Fibroblast of mammary gland (primary cell): Measurements from ENCODE around the gene EFNA1.

Source experiments
- DNase-seq: peaks from one replicate; pipeline ENCODE4 v3.0.0-alpha.2; 2010; ENCODE audit warnings: low read depth
- H3K4me3 ChIP-seq: 2 replicates; pipeline ENCODE4 v1.5.1; 2011; ENCODE audit warnings: low read depth, mild to moderate bottlenecking, low read length, moderate library complexity; ENCODE audit not compliant: control insufficient read depth
- TF ChIP-seq, protein P1 (sequence below): conservative IDR thresholded peaks from 2 replicates; pipeline ENCODE4 v1.5.1; 2011; ENCODE audit warnings: low read depth, low read length, inconsistent platforms; ENCODE audit not compliant: control insufficient read depth, insufficient read depth

The EFNA1 gene

DNA sequence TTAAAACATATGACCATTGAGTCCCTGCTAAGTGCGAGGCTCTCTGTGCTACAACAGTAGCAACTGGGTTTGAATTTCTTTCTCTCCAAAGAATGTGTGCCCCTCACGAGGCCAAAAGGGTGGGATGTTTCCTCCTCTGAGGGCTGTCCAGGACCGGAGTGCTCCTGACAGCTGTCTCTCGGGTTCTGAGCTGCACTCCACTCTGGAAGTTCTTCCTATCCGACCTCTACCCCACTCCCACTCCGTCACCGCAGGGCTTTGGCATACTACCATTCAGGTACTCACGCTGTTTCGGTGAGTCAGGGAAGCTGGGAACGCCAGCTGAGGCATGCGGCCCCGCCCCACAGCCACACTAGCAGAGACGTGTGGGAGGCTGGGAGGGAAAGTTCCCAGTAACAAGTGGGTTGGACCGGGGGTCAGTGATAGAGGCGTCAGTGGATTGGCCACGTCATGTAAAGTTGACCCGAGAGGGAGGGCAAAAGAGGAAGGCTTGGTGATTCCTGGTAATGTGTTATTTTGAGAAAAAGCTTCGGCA lies 7.3 kb downstream of the EFNA1 start:
- peak; percentile 98 for DNase-seq
- TF ChIP-seq, protein P1, sequence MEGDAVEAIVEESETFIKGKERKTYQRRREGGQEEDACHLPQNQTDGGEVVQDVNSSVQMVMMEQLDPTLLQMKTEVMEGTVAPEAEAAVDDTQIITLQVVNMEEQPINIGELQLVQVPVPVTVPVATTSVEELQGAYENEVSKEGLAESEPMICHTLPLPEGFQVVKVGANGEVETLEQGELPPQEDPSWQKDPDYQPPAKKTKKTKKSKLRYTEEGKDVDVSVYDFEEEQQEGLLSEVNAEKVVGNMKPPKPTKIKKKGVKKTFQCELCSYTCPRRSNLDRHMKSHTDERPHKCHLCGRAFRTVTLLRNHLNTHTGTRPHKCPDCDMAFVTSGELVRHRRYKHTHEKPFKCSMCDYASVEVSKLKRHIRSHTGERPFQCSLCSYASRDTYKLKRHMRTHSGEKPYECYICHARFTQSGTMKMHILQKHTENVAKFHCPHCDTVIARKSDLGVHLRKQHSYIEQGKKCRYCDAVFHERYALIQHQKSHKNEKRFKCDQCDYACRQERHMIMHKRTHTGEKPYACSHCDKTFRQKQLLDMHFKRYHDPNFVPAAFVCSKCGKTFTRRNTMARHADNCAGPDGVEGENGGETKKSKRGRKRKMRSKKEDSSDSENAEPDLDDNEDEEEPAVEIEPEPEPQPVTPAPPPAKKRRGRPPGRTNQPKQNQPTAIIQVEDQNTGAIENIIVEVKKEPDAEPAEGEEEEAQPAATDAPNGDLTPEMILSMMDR: no peak
- H3K4me3 ChIP-seq: peak overlapping the region; percentile 89

DNA sequence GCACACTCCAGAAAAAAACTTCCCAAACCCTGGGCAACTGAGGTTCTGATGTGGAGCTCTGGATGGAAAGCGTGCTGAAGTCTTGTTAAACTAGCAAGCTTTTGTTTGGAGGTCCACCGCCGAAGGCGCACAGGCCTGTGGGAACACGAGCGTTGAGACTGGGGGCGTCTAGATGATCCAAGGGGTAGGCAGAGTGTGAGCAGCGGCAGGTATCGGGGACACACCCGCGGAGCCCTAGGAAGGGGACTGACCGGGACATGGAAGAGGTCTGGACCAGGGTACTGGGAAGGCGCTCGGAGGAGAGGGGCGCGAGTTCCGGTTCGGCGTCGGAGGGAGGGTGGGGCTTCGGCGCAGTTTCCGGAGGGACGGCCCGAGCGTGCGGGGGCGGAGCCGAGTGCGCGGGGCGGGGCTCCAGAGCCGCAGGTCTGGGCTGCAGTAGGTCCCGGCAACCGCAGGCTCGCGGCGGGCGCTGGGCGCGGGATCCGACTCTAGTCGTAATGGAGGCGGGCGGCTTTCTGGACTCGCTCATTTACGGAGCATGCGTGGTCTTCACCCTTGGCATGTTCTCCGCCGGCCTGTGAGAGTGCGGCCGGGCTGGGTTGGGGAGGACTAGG lies 7.8 kb downstream of the EFNA1 start, which contains the start of gene SLC50A1:
Gene SLC50A1, plus strand, starts transcription at position 438 of the 614 bp plus-strand sequence. Its CDS starts 60 bp downstream, at position 498.
- peak within 1 kb of the TSS; percentile 89 for H3K4me3 ChIP-seq
- DNase-seq: peak; percentile 86
- TF ChIP-seq, protein P1: no peak

DNA sequence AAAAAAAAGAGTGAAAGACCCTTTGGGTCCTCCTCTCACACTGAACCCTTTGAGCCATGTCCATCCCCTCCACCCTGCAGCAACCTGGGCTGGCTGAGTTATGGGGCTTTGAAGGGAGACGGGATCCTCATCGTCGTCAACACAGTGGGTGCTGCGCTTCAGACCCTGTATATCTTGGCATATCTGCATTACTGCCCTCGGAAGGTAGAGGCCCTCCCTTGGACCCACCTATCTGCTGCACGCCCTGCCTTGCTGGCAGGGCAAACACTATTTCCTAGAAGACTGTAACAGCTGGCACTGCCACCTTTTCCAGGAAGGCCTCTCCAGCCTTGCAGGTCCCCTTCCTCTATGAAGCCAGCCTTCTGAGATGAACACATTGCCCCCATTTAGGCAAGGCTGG lies 9.1 kb downstream of the EFNA1 start:
- DNase-seq: no peak
- peak overlapping the region; percentile 51 for H3K4me3 ChIP-seq
- TF ChIP-seq, protein P1: no peak

DNA sequence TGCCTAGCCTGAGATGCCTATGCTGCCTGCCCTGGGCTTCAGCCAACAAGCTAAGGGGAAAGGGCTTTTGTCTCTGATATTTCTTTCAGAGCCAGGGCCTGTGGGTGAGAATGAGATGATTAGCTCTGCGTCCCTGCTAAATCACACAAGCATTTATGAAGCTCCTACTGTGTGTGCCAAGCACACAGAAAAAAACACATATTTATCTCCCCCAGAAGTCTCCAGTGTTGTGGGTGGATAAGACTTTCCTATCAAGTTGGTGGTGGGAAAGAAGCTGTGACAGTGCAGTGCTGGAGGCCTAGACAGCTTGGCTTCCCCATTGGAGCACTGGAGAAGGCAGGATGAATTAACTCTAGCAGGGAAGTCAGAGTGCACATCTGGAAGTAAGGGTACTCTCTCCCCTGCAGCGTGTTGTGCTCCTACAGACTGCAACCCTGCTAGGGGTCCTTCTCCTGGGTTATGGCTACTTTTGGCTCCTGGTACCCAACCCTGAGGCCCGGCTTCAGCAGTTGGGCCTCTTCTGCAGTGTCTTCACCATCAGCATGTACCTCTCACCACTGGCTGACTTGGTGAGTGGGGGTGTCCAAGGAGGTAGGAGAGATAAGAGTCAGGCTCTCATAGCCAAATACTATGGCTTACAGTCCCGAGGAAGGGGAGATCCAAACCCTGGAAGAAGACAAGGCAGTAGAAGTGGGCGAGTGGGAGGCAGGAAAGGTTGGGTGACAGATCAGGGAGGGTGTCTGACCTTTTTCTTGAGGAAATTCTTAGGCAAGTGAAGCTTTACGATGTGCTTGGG lies 9.7 kb downstream of the EFNA1 start:
- H3K4me3 ChIP-seq: peak overlapping the region; percentile 51

DNA sequence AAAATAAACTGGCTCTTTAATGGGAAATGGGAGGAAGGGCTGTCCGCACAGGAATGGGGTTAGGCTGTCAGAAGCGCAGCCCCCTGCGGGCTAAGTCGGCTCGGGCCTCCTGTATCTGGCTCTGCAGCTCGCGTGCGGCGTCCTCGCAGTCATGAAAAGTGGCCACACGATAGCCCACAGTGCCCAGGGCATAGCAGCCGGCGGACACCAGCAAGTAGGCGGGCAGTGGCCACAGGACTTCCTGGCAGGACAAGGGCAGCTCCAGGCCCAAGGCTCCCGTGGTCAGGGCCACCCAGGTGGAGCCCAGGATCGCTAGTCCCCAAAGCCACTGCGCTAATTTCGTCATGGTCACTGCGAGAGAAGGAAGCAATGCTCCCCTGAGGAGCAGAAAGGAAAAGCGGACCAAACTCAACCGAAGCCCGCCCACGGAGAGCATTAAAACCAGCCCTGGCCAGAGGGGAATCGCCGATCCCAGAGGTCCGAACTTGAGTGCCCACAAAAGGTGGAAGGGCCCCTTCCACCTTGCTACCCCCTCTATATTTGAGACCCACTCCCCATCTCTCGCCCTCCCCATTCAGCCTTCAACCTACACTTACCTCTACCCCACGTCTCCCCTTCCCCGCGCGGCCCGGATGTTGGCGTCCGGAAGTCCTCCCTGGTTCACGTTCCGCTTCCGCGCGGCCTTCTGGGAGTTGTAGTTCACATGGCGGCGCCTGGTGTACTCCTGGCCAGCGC lies 12.4 kb downstream of the EFNA1 start, which contains the start of gene DPM3:
Gene DPM3, minus strand, starts transcription at position 637 of the 735 bp plus-strand sequence. Its CDS starts 291 bp downstream, at position 346.
- TF ChIP-seq, protein P1: no peak
- H3K4me3 ChIP-seq: peak within 1 kb of the TSS; percentile 97
- DNase-seq: peak; percentile 74

More for the DNA sequence above, 9.7 kb downstream of the EFNA1 start:
- DNase-seq: no peak
- TF ChIP-seq, protein P1: no peak

DNA sequence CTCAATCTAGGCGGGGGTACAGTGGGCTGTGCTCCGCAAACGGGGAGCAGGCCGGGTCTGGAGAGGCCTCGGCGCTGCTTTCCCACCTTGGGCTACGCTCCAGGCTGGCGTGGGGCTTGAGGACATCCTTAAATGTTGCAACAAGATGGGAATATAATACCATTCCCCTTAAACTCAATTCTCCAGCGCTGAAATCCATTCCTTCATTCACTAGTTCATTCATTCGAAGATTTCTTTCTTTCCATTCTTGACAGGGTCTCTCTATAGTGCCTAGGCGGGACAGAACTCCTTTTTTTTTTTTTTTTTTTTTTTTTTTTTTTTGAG lies 12.9 kb downstream of the EFNA1 start:
- peak overlapping the region; percentile 97 for H3K4me3 ChIP-seq
- no peak for DNase-seq
- TF ChIP-seq, protein P1: no peak
